GM23338 (cell line): ENCODE data around the gene TUBGCP4.

Experiments
- CTCF ChIP-seq, 2 experiments: fragments of 200-600 bp in 1 of 2; sonication (generic) in 1 of 2; conservative IDR thresholded peaks; 2 replicates each; pipeline versions ENCODE4 v1.5.1 to v1.6.1; 2016 to 2017; ENCODE audit warnings: antibody characterized with exemption in 2 of 2, low read depth in 2 of 2, mild to moderate bottlenecking in 2 of 2, moderate library complexity in 1 of 2
- POLR2AphosphoS5 ChIP-seq: IDR thresholded peaks from 2 replicates; pipeline ENCODE4 v1.6.1; 2016; ENCODE audit warnings: antibody characterized with exemption, low read depth

DNA sequence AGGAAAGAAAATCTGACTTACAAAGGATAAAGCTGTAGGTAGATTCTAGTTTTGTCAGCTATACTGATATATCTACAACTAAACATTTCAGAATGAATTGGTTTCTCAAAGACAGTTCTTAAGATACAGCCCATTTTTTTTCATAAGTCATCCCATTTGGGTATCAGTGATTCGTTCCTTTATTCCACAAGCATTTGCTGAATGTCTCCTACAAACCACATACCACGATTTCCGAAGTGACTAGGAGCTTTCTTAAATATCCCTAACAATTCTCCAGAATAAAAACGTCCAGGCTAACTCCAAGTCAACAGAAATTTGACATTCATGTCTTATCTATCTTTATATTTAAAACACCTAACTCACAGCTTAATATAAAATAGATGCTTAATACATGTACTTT lies 62.3 kb downstream of the TUBGCP4 start:
- TF ChIP-seq CTCF (conservative IDR thresholded peaks at IDR 0.05; ENCODE audit: low read depth in 2 of 2), result no peak
- no peak for TF ChIP-seq POLR2AphosphoS5
